IMR-90 (cell line): Measurements from ENCODE around the gene CYP27B1. TPM values are rescaled to one million over a fixed set of nuclear protein-coding genes. Genes with fewer than 3 reads are reported as not detected.

ENCODE experiments used
- ATAC-seq: fragments of 200-7000 bp; cut with Tn5 transposase; 2 replicates; pipeline ENCODE4 v1.9.1; 2020; ENCODE audit warnings: low read depth, mild to moderate bottlenecking, moderate library complexity
- BruUV-seq: library from RNA; stranded (reverse); fragments of 400-500 nt; replicated peaks from 2 replicates; lab custom pipeline; 2021; lab: Mats Ljungman, UMichigan
- CTCF ChIA-PET: fragments of 300-600 bp; formaldehyde crosslinking; extraction: SDS; loops from one replicate; lab custom pipeline; 2021; ENCODE audit warnings: antibody characterized with exemption; lab: Yijun Ruan, JAX
- POLR2A ChIA-PET: fragments of 300-600 bp; sonication (Branson Sonifier 250); formaldehyde crosslinking; loops from one replicate; lab custom pipeline; 2022; ENCODE audit warnings: antibody characterized with exemption; ENCODE audit not compliant: unreplicated experiment; lab: Charles Lee
- DNase-seq: peaks from one replicate; pipeline ENCODE4 v3.0.0; 2013
- H2AFZ ChIP-seq: replicated peaks from 2 replicates; pipeline ENCODE3; 2013; ENCODE audit warnings: low read length, mild to moderate bottlenecking; ENCODE audit not compliant: poor library complexity
- H2AK5ac ChIP-seq: 2 replicates; pipeline ENCODE4 v1.6.1; 2013; ENCODE audit warnings: low read depth, low read length, inconsistent platforms
- H2AK9ac ChIP-seq: replicated peaks from 2 replicates; pipeline ENCODE3; 2013; ENCODE audit warnings: mild to moderate bottlenecking, low read depth, low read length, moderate library complexity; ENCODE audit not compliant: poor library complexity
- H2BK120ac ChIP-seq: 2 replicates; pipeline ENCODE4 v1.6.1; 2013; ENCODE audit warnings: low read depth, low read length, inconsistent platforms
- H2BK15ac ChIP-seq: 3 replicates; pipeline ENCODE4 v1.6.1; 2013; ENCODE audit warnings: low read depth, low read length, inconsistent platforms
- H2BK20ac ChIP-seq: 2 replicates; pipeline ENCODE4 v1.6.1; 2013; ENCODE audit warnings: low read depth, mild to moderate bottlenecking, inconsistent platforms, low read length, moderate library complexity
- H2BK5ac ChIP-seq: 2 replicates; pipeline ENCODE4 v1.6.1; 2013; ENCODE audit warnings: mild to moderate bottlenecking, low read depth, low read length, inconsistent platforms; ENCODE audit not compliant: poor library complexity, severe bottlenecking
- H3K14ac ChIP-seq: replicated peaks from 2 replicates; pipeline ENCODE4 v1.6.1; 2013; ENCODE audit warnings: low read depth, low read length, inconsistent platforms
- H3K18ac ChIP-seq: 2 replicates; pipeline ENCODE4 v1.6.1; 2013; ENCODE audit warnings: low read depth, low read length, control low read depth
- H3K23ac ChIP-seq: 2 replicates; pipeline ENCODE4 v1.6.1; 2013; ENCODE audit warnings: low read depth, low read length, inconsistent platforms
- H3K27ac ChIP-seq: 2 replicates; pipeline ENCODE4 v1.5.1; 2013; ENCODE audit warnings: mild to moderate bottlenecking, control low read depth, low read length; ENCODE audit not compliant: insufficient read depth
- H3K27me3 ChIP-seq: 2 replicates; pipeline ENCODE4 v1.6.1; 2013; ENCODE audit warnings: low read length; ENCODE audit not compliant: control insufficient read depth, insufficient read depth
- H3K36me3 ChIP-seq: 2 replicates; pipeline ENCODE4 v1.6.1; 2013; ENCODE audit warnings: low read length, mixed read lengths; ENCODE audit not compliant: control insufficient read depth, insufficient read depth
- H3K4ac ChIP-seq: 2 replicates; pipeline ENCODE4 v1.6.1; 2013; ENCODE audit warnings: low read depth, low read length, inconsistent platforms
- H3K4me1 ChIP-seq: 2 replicates; pipeline ENCODE4 v1.6.1; 2013; ENCODE audit warnings: low read length, mixed read lengths; ENCODE audit not compliant: control insufficient read depth, insufficient read depth
- H3K4me2 ChIP-seq: 2 replicates; pipeline ENCODE4 v1.6.1; 2013; ENCODE audit warnings: low read depth, mild to moderate bottlenecking, control low read depth, low read length, moderate library complexity
- H3K4me3 ChIP-seq: 2 replicates; pipeline ENCODE4 v1.5.1; 2013; ENCODE audit warnings: low read depth, mild to moderate bottlenecking, control low read depth, low read length, moderate library complexity; ENCODE audit not compliant: insufficient read depth
- H3K56ac ChIP-seq: 2 replicates; pipeline ENCODE4 v1.6.1; 2013; ENCODE audit warnings: low read length, inconsistent platforms; ENCODE audit not compliant: insufficient read depth; ENCODE audit errors: extremely low read depth
- H3K79me1 ChIP-seq, 2 experiments: 2 replicates each; pipeline ENCODE4 v1.6.1; 2013; ENCODE audit warnings: low read length in 2 of 2, inconsistent platforms in 1 of 2, low read depth in 1 of 2
- H3K9ac ChIP-seq: 2 replicates; pipeline ENCODE4 v1.6.1; 2013; ENCODE audit warnings: low read depth, low read length, control low read depth
- H3K9me1 ChIP-seq: 2 replicates; pipeline ENCODE4 v1.6.1; 2013; ENCODE audit warnings: low read length, inconsistent platforms; ENCODE audit not compliant: insufficient read depth
- H3K9me3 ChIP-seq: 2 replicates; pipeline ENCODE4 v1.6.1; 2013; ENCODE audit warnings: low read length; ENCODE audit not compliant: control insufficient read depth, insufficient read depth
- H4K20me1 ChIP-seq: 2 replicates; pipeline ENCODE4 v1.6.1; 2013; ENCODE audit warnings: low read length, inconsistent platforms; ENCODE audit not compliant: insufficient read depth
- H4K5ac ChIP-seq: 2 replicates; pipeline ENCODE4 v1.6.1; 2013; ENCODE audit warnings: mild to moderate bottlenecking, low read depth, low read length, control low read depth
- H4K8ac ChIP-seq, 2 experiments: 2 replicates each; pipeline ENCODE4 v1.6.1; 2013; ENCODE audit warnings: low read depth in 2 of 2, low read length in 2 of 2, control low read depth in 1 of 2, inconsistent platforms in 1 of 2
- H4K91ac ChIP-seq: 2 replicates; pipeline ENCODE4 v1.6.1; 2013; ENCODE audit warnings: low read depth, low read length, inconsistent platforms; ENCODE audit not compliant: insufficient read depth
- BHLHE40 ChIP-seq: fragments of 150-350 bp; IDR thresholded peaks from 2 replicates; pipeline ENCODE4 v1.6.1; 2016; ENCODE audit warnings: mild to moderate bottlenecking, low read depth, low read length
- CEBPB ChIP-seq: IDR thresholded peaks from 2 replicates; pipeline ENCODE4 v1.6.1; 2012; ENCODE audit warnings: low read depth, low read length, improper control_type of control experiment
- CHD1 ChIP-seq: IDR thresholded peaks from 2 replicates; pipeline ENCODE4 v1.6.1; 2012; ENCODE audit warnings: low read depth, low read length, improper control_type of control experiment
- CTCF ChIP-seq: conservative IDR thresholded peaks from 2 replicates; pipeline ENCODE4 v1.5.1; 2012; ENCODE audit warnings: mild to moderate bottlenecking, low read depth, low read length, improper control_type of control experiment
- FOS ChIP-seq: fragments of 150-350 bp; IDR thresholded peaks from 2 replicates; pipeline ENCODE4 v1.6.1; 2016; ENCODE audit warnings: low read depth, low read length
- MAFK ChIP-seq: IDR thresholded peaks from 2 replicates; pipeline ENCODE4 v1.6.1; 2012; ENCODE audit warnings: low read depth, low read length, improper control_type of control experiment
- MAZ ChIP-seq: IDR thresholded peaks from 2 replicates; pipeline ENCODE4 v1.6.1; 2012; ENCODE audit warnings: low read depth, mild to moderate bottlenecking, low read length, improper control_type of control experiment, moderate library complexity, borderline replicate concordance
- MXI1 ChIP-seq: IDR thresholded peaks from 2 replicates; pipeline ENCODE4 v1.6.1; 2012; ENCODE audit warnings: low read depth, mild to moderate bottlenecking, low read length, moderate library complexity, borderline replicate concordance
- NFE2L2 ChIP-seq: fragments of 150-350 bp; IDR thresholded peaks from 2 replicates; pipeline ENCODE4 v1.6.1; 2016; ENCODE audit warnings: low read depth, mild to moderate bottlenecking, low read length
- POLR2A ChIP-seq: IDR thresholded peaks from 2 replicates; pipeline ENCODE4 v1.6.1; 2012; ENCODE audit warnings: mild to moderate bottlenecking, low read depth, low read length
- RAD21 ChIP-seq: IDR thresholded peaks from 2 replicates; pipeline ENCODE4 v1.6.1; 2012; ENCODE audit warnings: low read length, improper control_type of control experiment
- RCOR1 ChIP-seq: IDR thresholded peaks from 2 replicates; pipeline ENCODE4 v1.6.1; 2012; ENCODE audit warnings: mild to moderate bottlenecking, low read length, improper control_type of control experiment; ENCODE audit not compliant: insufficient replicate concordance
- RFX5 ChIP-seq: IDR thresholded peaks from 2 replicates; pipeline ENCODE4 v1.8.0; 2012; ENCODE audit warnings: low read depth, mild to moderate bottlenecking, low read length, moderate library complexity
- SMC3 ChIP-seq: fragments of 150-350 bp; IDR thresholded peaks from 2 replicates; pipeline ENCODE4 v1.6.1; 2016; ENCODE audit warnings: low read depth, mild to moderate bottlenecking, antibody characterized with exemption, low read length, moderate library complexity
- WGBS, 2 experiments: methylation state at CpG; one replicate each; pipeline versions ENCODE4 v1.1.5 to v1.1.7; 2013; ENCODE audit warnings: missing lambda C conversion rate in 2 of 2; ENCODE audit not compliant: insufficient read length in 1 of 2; ENCODE audit errors: extremely low coverage in 2 of 2; 5-methylcytosine and 5-hydroxymethylcytosine counted together
- dilution Hi-C: fragments of 300-500 bp; cut with HindIII; formaldehyde crosslinking; loops from one replicate; pipeline ENCODE4 v1.14.3; 2018; ENCODE audit warnings: low sequenced_read_pairs; ENCODE audit not compliant: unreplicated experiment
- in situ Hi-C: fragments of 300-500 bp; cut with MboI; formaldehyde crosslinking; loops from 3 replicates; pipeline ENCODE4 v1.14.3; 2019; ENCODE audit warnings: low sequenced_read_pairs, inconsistent platforms, mixed read lengths
- intact Hi-C: fragments of 100-400 bp; cut with micrococcal nuclease; formaldehyde crosslinking; loops from 2 replicates; pipeline ENCODE4 v1.10.0; 2022
- polyA plus RNA-seq, 3 experiments: library from polyadenylated mRNA; depleted of rRNA; stranded (reverse); fragments of >200 nt; gene quantifications; 2 replicates each; pipeline ENCODE4 v1.2.3, GENCODE V29; 2012; ENCODE audit warnings: low replicate concordance in 1 of 3
- total RNA-seq: library from RNA; depleted of rRNA; stranded (reverse); fragments of >200 nt; gene quantifications from 2 replicates; pipeline ENCODE4 v1.2.3, GENCODE V29; 2012
- TF ChIP-seq, protein P1 (sequence below): fragments of 150-350 bp; IDR thresholded peaks from 2 replicates; pipeline ENCODE4 v1.6.1; 2017; ENCODE audit warnings: mild to moderate bottlenecking, antibody characterized with exemption, low read length, low read depth

Gene CYP27B1
- total and polyA plus RNA-seq, 2 of the 4 experiments (the other 2 are of a cell fraction): 0.36 to 1.3 TPM

- Histone ChIP-seq H3K9me3 (no peaks in the 10 kb centered on the region), H3K18ac (no peak within 1 kb of the TSS), H3K14ac (peak within 1 kb of the TSS; percentile 82; the same call in 1 of the 2 replicates), H3K27me3 (no peaks in the 10 kb centered on the region), H3K27ac (peak within 1 kb of the TSS; percentile 73), H2BK120ac (no peak within 1 kb of the TSS), H3K4me3 (peak within 1 kb of the TSS; percentile 94), H4K8ac (peak within 1 kb of the TSS; percentile 63 to 96), H4K5ac (peak within 1 kb of the TSS; percentile 88), H2AK9ac (peak within 1 kb of the TSS; percentile 94), H3K9ac (peak within 1 kb of the TSS; percentile 92), H4K20me1 (no peaks in the 10 kb centered on the region), H3K4me1 (0 out of 2 replicates have a peak, but pooled peaks cover 2% of the 10 kb centered on the region), H3K36me3 (peaks cover 8% of the 10 kb centered on the region), H3K56ac (peak within 1 kb of the TSS; percentile 72), H3K79me1 (peaks cover 14 to 24% of the 10 kb centered on the region in 2 experiments; a peak in 3 of 4 replicates), H2AK5ac (peak within 1 kb of the TSS; percentile 62), H3K9me1 (no peaks in the 10 kb centered on the region), H2BK5ac (peak within 1 kb of the TSS; percentile 63), H3K4me2 (peak within 1 kb of the TSS; percentile 98), H3K4ac (peak within 1 kb of the TSS; percentile 80), H2AFZ (peak within 1 kb of the TSS; percentile 98), H3K23ac (peak within 1 kb of the TSS; percentile 69; the same call in 1 of the 2 replicates), H4K91ac (peak within 1 kb of the TSS; percentile 70), H2BK15ac (no peak within 1 kb of the TSS), H2BK20ac (no peak within 1 kb of the TSS)
- ATAC-seq: peak; percentile 98
- ChIA-PET POLR2A (interaction anchor here (0.9 kb wide), 1 partner anchor 11 kb away, joined by 4 read pairs; no protein-coding TSS in a partner anchor), CTCF (interaction anchor here (0.6 to 1.0 kb wide), 7 partner anchors 15 to 1868 kb away, joined by 3 to 6 read pairs (median 3); no protein-coding TSS in a partner anchor)
- dilution Hi-C loops (no loop called here), intact Hi-C loops (loop anchor here (1.0 kb wide), 2 partner anchors 31 to 122 kb away; partner anchors contain the start of gene CDK4), in situ Hi-C loops (no loop called here)
- no TSS peak for BruUV-seq
- DNase-seq: peak; percentile 93
- WGBS, 2 experiments: 1% methylated on average over 14 of the region's 45 CpGs; no CpG with 5 or more reads in 1 of the 2 experiments
- TF ChIP-seq, protein P1, sequence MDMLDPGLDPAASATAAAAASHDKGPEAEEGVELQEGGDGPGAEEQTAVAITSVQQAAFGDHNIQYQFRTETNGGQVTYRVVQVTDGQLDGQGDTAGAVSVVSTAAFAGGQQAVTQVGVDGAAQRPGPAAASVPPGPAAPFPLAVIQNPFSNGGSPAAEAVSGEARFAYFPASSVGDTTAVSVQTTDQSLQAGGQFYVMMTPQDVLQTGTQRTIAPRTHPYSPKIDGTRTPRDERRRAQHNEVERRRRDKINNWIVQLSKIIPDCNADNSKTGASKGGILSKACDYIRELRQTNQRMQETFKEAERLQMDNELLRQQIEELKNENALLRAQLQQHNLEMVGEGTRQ: no peak; the same call in 1 of the 2 replicates
- TF ChIP-seq CHD1 (no peak), BHLHE40 (peak; percentile 20; the same call in 1 of the 2 replicates), MAFK (no peak), RAD21 (peak; percentile 50), SMC3 (peak; percentile 49; the same call in 1 of the 2 replicates), FOS (no peak), RCOR1 (no peak), RFX5 (no peak), MXI1 (peak; percentile 84), POLR2A (peak; percentile 61), NFE2L2 (no peak), CTCF (peak; percentile 97), MAZ (peak; percentile 71; the same call in 1 of the 2 replicates), CEBPB (peak; percentile 97)
Observed at GRCh38 chr12:57782608-57783465, 16.0 kb upstream of the CYP27B1 start, which contains the start of gene TSFM. Gene TSFM, plus strand, starts transcription at chr12:57782787. Its CDS starts 15 bp downstream, at chr12:57782802.
